Neural progenitor cell (in vitro differentiated cells): ENCODE results near the gene VAV3. TPM values are rescaled to one million over a fixed set of nuclear protein-coding genes. Genes with fewer than 3 reads are reported as not detected.

Experiments used
- DNase-seq: peaks from one replicate; pipeline ENCODE4 v3.0.0-alpha.2; 2016; ENCODE audit warnings: low spot score
- H2AFZ ChIP-seq: fragments of 200-600 bp; sonication (generic); replicated peaks from 2 replicates; pipeline ENCODE4 v1.6.1; 2016; ENCODE audit warnings: antibody characterized with exemption
- H3F3A ChIP-seq: fragments of 200-600 bp; sonication (generic); 2 replicates; pipeline ENCODE4 v1.6.1; 2016; ENCODE audit warnings: antibody characterized with exemption, low read depth
- H3K27ac ChIP-seq: fragments of 200-600 bp; sonication (generic); 2 replicates; pipeline ENCODE4 v1.5.1; 2016; ENCODE audit warnings: mild to moderate bottlenecking
- H3K27me3 ChIP-seq: fragments of 200-600 bp; sonication (generic); 2 replicates; pipeline ENCODE4 v1.6.1; 2016; ENCODE audit warnings: mild to moderate bottlenecking, moderate library complexity
- H3K36me3 ChIP-seq: fragments of 200-600 bp; sonication (generic); 2 replicates; pipeline ENCODE4 v1.5.1; 2016
- H3K4me1 ChIP-seq: fragments of 200-600 bp; sonication (generic); 2 replicates; pipeline ENCODE4 v1.6.1; 2016; ENCODE audit warnings: mixed run types
- H3K4me2 ChIP-seq: fragments of 200-600 bp; sonication (generic); 2 replicates; pipeline ENCODE4 v1.6.1; 2016
- H3K4me3 ChIP-seq: fragments of 200-600 bp; sonication (generic); 2 replicates; pipeline ENCODE4 v1.5.1; 2016
- H3K79me2 ChIP-seq: fragments of 200-600 bp; sonication (generic); 2 replicates; pipeline ENCODE4 v1.6.1; 2016; ENCODE audit warnings: low read depth
- H3K9ac ChIP-seq: fragments of 200-600 bp; sonication (generic); 2 replicates; pipeline ENCODE4 v1.6.1; 2016
- H3K9me3 ChIP-seq: fragments of 200-600 bp; sonication (generic); 2 replicates; pipeline ENCODE4 v1.5.1; 2016; ENCODE audit warnings: low read depth
- H4K20me1 ChIP-seq: fragments of 200-600 bp; sonication (generic); 2 replicates; pipeline ENCODE4 v1.6.1; 2016; ENCODE audit warnings: low read depth
- H3K27ac Mint-ChIP-seq: 3 replicates; pipeline ENCODE4 v1.8.0; 2021; ENCODE audit warnings: mixed read lengths
- H3K27me3 Mint-ChIP-seq: 2 replicates; pipeline ENCODE4 v1.8.0; 2022; ENCODE audit warnings: low read depth, mild to moderate bottlenecking, inconsistent platforms, moderate library complexity, mixed read lengths; ENCODE audit not compliant: insufficient read depth
- H3K36me3 Mint-ChIP-seq: 3 replicates; pipeline ENCODE4 v1.8.0; 2021; ENCODE audit warnings: mixed read lengths
- H3K4me1 Mint-ChIP-seq: 3 replicates; pipeline ENCODE4 v1.8.0; 2021; ENCODE audit warnings: mixed read lengths
- H3K4me3 Mint-ChIP-seq: 3 replicates; pipeline ENCODE4 v1.8.0; 2021; ENCODE audit warnings: mild to moderate bottlenecking, moderate library complexity, mixed read lengths
- H3K9me3 Mint-ChIP-seq: 3 replicates; pipeline ENCODE4 v1.8.0; 2020; ENCODE audit warnings: mixed read lengths
- EZH2 ChIP-seq: fragments of 200-600 bp; sonication (generic); IDR thresholded peaks from 2 replicates; pipeline ENCODE4 v1.6.1; 2017; ENCODE audit warnings: antibody characterized with exemption, mild to moderate bottlenecking, moderate library complexity
- EZH2phosphoT487 ChIP-seq: fragments of 200-600 bp; sonication (generic); IDR thresholded peaks from 2 replicates; pipeline ENCODE4 v1.6.1; 2017; ENCODE audit warnings: antibody characterized with exemption
- total RNA-seq: library from RNA; depleted of rRNA; stranded (reverse); fragments of >200 nt; gene quantifications from 2 replicates; pipeline ENCODE4 v1.2.3, GENCODE V29; 2015; ENCODE audit warnings: low replicate concordance
- TF ChIP-seq, protein P1 (sequence below): fragments of 200-600 bp; sonication (generic); IDR thresholded peaks from 2 replicates; pipeline ENCODE4 v1.5.1; 2017; ENCODE audit warnings: antibody characterized with exemption, mild to moderate bottlenecking

The VAV3 gene
- total RNA-seq, 1 donor from 2014 or later = 1.7 TPM

DNA sequence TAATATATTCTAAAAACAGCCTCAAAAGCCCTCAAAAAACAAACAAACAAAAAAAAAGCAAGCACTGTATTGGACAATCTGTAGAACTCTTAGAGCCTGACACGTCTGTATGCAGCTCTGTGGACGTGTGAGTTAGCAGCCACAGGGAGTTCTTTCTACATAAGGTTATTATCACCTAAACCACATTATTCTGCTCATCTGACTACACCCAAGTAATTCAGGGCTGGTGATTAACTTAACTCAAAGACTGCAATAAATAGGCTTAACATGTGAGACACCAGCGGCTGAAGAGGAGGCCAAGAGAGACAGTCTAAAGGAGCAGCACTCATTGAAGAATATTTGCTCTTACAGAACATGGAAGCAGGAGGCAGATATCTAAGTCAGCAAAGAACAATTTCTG lies 316.0 kb downstream of the VAV3 start:
- no peak overlapping the region for H3K27ac ChIP-seq
- peaks cover 14% of the 10 kb centered on the region for H3K4me1 Mint-ChIP-seq
- H3K36me3 Mint-ChIP-seq = no peaks in the 10 kb centered on the region
- H3K9ac ChIP-seq = no peak overlapping the region
- H3K79me2 ChIP-seq = no peaks in the 10 kb centered on the region
- no peak overlapping the region for H3K27ac Mint-ChIP-seq
- no peaks in the 10 kb centered on the region for H3K27me3 Mint-ChIP-seq
- H3K4me3 Mint-ChIP-seq = no peak overlapping the region
- TF ChIP-seq EZH2phosphoT487 (no peak), EZH2 (no peak)
- TF ChIP-seq, protein P1, sequence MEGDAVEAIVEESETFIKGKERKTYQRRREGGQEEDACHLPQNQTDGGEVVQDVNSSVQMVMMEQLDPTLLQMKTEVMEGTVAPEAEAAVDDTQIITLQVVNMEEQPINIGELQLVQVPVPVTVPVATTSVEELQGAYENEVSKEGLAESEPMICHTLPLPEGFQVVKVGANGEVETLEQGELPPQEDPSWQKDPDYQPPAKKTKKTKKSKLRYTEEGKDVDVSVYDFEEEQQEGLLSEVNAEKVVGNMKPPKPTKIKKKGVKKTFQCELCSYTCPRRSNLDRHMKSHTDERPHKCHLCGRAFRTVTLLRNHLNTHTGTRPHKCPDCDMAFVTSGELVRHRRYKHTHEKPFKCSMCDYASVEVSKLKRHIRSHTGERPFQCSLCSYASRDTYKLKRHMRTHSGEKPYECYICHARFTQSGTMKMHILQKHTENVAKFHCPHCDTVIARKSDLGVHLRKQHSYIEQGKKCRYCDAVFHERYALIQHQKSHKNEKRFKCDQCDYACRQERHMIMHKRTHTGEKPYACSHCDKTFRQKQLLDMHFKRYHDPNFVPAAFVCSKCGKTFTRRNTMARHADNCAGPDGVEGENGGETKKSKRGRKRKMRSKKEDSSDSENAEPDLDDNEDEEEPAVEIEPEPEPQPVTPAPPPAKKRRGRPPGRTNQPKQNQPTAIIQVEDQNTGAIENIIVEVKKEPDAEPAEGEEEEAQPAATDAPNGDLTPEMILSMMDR = no peak
- H3F3A ChIP-seq = no peaks in the 10 kb centered on the region
- no peak overlapping the region for H3K4me3 ChIP-seq
- H2AFZ ChIP-seq = no peak overlapping the region
- no peaks in the 10 kb centered on the region for H3K27me3 ChIP-seq
- no peaks in the 10 kb centered on the region for H3K36me3 ChIP-seq
- H3K9me3 Mint-ChIP-seq = no peaks in the 10 kb centered on the region
- DNase-seq = no peak
- H3K4me1 ChIP-seq = no peaks in the 10 kb centered on the region
- no peaks in the 10 kb centered on the region for H4K20me1 ChIP-seq
- H3K4me2 ChIP-seq = no peak overlapping the region
- no peaks in the 10 kb centered on the region for H3K9me3 ChIP-seq

DNA sequence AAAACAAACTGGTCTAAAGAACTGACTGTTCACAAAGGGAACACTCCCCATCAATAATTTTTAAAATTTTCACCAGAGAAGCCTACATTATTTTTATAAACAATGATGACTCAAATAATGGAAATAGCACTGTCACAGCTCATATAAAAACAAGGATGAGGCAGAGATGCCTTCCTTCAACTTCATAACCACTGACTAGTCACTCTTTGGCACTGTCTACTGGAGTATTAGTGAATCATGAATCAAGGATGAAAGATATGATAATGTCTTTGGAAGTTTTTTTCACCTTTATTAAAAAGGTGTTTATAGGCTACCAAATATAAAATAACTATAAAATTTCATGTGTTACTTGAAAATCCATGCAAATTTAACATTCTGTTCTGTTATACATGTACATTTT lies 316.9 kb downstream of the VAV3 start:
- Histone ChIP-seq H2AFZ (no peak overlapping the region), H4K20me1 (no peaks in the 10 kb centered on the region), H3K27me3 (no peaks in the 10 kb centered on the region), H3K4me3 (no peak overlapping the region), H3K4me2 (no peak overlapping the region), H3K4me1 (no peaks in the 10 kb centered on the region), H3K79me2 (no peaks in the 10 kb centered on the region), H3F3A (no peaks in the 10 kb centered on the region), H3K27ac (no peak overlapping the region), H3K9ac (no peak overlapping the region), H3K36me3 (no peaks in the 10 kb centered on the region), H3K9me3 (no peaks in the 10 kb centered on the region)
- Mint-ChIP-seq H3K27me3 (no peaks in the 10 kb centered on the region), H3K4me3 (no peak overlapping the region), H3K4me1 (peaks cover 8% of the 10 kb centered on the region), H3K27ac (no peak overlapping the region), H3K9me3 (no peaks in the 10 kb centered on the region), H3K36me3 (no peaks in the 10 kb centered on the region)
- no peak for DNase-seq
- TF ChIP-seq, protein P1 = no peak
- TF ChIP-seq EZH2 (no peak), EZH2phosphoT487 (no peak)

DNA sequence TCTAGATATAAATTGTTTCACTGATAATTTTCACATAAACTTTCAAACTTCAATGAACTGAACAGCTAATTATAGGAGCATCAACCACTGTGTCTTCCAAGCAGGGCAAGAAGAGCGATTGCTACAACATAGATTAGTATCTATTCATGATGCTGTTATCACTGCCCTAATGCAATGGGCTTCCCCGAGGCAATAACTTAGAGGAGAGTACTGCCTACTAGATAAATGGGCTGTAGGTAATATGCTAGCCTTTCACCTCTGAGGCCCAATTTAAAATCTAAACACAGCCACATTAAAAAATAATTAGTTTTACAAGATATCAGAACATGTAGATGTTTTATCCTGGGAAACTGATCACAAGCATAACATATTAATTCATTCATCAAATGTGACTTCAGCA lies 318.0 kb downstream of the VAV3 start:
- Mint-ChIP-seq H3K9me3 (no peaks in the 10 kb centered on the region), H3K27me3 (no peaks in the 10 kb centered on the region), H3K4me1 (peaks cover 5% of the 10 kb centered on the region), H3K27ac (no peak overlapping the region), H3K36me3 (no peaks in the 10 kb centered on the region), H3K4me3 (no peak overlapping the region)
- DNase-seq = no peak
- Histone ChIP-seq H3K9ac (no peak overlapping the region), H3K4me1 (no peaks in the 10 kb centered on the region), H3K4me2 (no peak overlapping the region), H3K27me3 (no peaks in the 10 kb centered on the region), H2AFZ (no peak overlapping the region), H3K27ac (no peak overlapping the region), H3K9me3 (no peaks in the 10 kb centered on the region), H3K36me3 (no peaks in the 10 kb centered on the region), H3F3A (no peaks in the 10 kb centered on the region), H3K4me3 (no peak overlapping the region), H3K79me2 (no peaks in the 10 kb centered on the region), H4K20me1 (no peaks in the 10 kb centered on the region)
- TF ChIP-seq EZH2phosphoT487 = no peak
- no peak for TF ChIP-seq EZH2
- TF ChIP-seq, protein P1 = no peak

DNA sequence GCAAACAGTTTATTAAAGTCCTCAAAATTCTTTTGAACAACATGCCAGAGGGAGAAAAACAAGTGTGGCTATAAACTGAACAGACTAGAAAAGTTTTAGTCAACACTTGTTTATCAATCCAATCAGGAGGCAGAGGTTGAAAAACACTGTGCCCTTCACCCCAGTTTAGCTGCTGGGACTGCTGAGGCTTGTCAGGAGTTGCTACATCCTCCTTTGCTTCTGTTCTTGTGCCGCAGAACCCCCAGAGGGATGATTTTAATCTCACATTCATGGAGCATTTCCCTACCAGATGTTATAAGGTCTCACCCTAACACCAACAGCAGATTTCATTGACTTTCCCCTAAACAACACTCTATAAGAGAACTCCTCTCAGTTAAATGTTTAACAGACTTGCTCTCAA lies 321.2 kb downstream of the VAV3 start:
- no peak overlapping the region for H3K4me3 ChIP-seq
- TF ChIP-seq, protein P1 = no peak
- TF ChIP-seq EZH2phosphoT487 (no peak), EZH2 (no peak)
- H3K4me2 ChIP-seq = no peak overlapping the region
- no peaks in the 10 kb centered on the region for H4K20me1 ChIP-seq
- H3K27me3 ChIP-seq = no peaks in the 10 kb centered on the region
- Mint-ChIP-seq H3K9me3 (no peaks in the 10 kb centered on the region), H3K36me3 (no peaks in the 10 kb centered on the region), H3K4me3 (no peak overlapping the region), H3K27ac (no peak overlapping the region), H3K27me3 (no peaks in the 10 kb centered on the region), H3K4me1 (peaks cover 5% of the 10 kb centered on the region)
- H3K27ac ChIP-seq = no peak overlapping the region
- no peaks in the 10 kb centered on the region for H3K79me2 ChIP-seq
- H2AFZ ChIP-seq = peak overlapping the region; percentile 22
- DNase-seq = no peak
- H3F3A ChIP-seq = no peaks in the 10 kb centered on the region
- H3K9me3 ChIP-seq = no peaks in the 10 kb centered on the region
- no peaks in the 10 kb centered on the region for H3K4me1 ChIP-seq
- H3K9ac ChIP-seq = no peak overlapping the region
- H3K36me3 ChIP-seq = no peaks in the 10 kb centered on the region
